Iris pigment epithelial cell (primary cell): ENCODE results near the gene CARD8.
A peak's percentile ranks its signal among the peaks of the same experiment; 100 is the strongest.
"Not testable (repeated sequence)": the region's sequence is repeated elsewhere in the genome, so short reads cannot be mapped to it uniquely, and the experiment has no call there.

ENCODE experiments used
- DNase-seq: peaks from one replicate; pipeline ENCODE4 v3.0.0-alpha.2; 2011; ENCODE audit warnings: low read depth

Gene CARD8

GRCh38 chr19:48255376-48256303 lies at the start of gene CARD8:
Gene CARD8, minus strand, starts transcription at chr19:48255912. Its CDS starts 14,892 bp downstream, at chr19:48241020.
- DNase-seq = peak; percentile 91

GRCh38 chr19:48303866-48304265 lies 48.2 kb upstream of the CARD8 start:
- DNase-seq = no peak

- DNase-seq = no peak
These were observed 47.7 kb upstream of the CARD8 start for GRCh38 chr19:48303367-48303766.

DNA sequence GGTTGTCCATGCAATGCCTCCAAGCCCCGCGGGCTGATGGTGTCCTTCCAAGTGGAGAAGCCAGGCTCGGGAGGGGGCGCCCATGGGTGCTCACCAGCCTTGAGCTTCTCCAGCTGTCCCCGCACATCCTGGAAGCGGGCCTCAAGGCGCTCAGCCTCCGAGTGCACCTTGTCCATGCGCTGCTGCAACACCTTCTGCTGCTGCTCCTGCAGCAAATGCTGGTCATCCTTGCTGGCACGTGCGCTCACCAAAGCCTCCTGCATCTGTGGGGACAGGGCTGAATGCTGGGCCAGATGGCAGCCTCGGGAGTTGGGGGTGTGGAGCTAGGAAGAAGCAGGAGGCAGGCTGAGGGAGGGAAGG lies 46.9 kb upstream of the CARD8 start:
- DNase-seq = no peak

- DNase-seq = no peak
These were observed 46.3 kb upstream of the CARD8 start for GRCh38 chr19:48301886-48302599.

GRCh38 chr19:48297975-48298374 lies 42.3 kb upstream of the CARD8 start:
- no peak for DNase-seq

GRCh38 chr19:48296963-48297734 lies 41.4 kb upstream of the CARD8 start:
- DNase-seq = no peak

DNA sequence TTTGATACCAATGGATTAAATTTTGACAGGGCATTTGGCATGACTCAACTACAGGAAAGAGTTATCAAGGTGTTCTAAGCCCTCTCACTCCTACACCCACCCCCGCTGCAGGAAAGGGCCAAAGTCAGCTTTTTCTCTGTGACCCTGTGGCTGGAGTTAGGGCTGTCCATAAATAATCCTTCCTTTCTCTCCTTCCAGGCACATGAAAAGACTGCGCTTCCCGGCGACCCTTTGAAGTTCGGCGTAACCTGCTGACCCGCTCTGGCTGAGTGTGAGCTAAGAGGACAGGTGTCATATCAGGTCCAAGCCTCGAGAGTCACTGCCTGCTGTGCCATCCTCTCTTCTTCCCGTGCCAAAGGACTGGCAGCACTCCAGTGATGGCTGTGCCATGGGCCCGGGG lies 39.7 kb upstream of the CARD8 start:
- no peak for DNase-seq

DNA sequence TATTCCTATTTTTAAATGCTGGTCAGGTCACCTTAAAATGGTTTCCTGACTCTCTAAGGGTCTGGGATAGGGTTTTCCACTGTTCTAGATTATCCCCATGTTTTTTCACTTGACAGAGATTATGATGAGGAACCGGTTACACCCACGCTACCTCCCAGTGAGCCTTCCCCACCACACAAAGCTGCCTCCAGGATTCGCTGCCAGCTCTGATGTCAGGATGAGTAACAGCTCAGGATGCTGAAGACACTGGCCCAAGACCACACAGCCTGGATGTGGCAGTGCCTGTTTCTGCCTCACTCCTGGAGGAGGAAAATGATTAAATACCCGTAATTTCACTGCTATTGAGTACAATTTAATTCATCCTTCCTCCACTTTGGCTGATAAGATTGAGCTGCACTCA lies 37.1 kb upstream of the CARD8 start:
- peak; percentile 91 for DNase-seq

DNA sequence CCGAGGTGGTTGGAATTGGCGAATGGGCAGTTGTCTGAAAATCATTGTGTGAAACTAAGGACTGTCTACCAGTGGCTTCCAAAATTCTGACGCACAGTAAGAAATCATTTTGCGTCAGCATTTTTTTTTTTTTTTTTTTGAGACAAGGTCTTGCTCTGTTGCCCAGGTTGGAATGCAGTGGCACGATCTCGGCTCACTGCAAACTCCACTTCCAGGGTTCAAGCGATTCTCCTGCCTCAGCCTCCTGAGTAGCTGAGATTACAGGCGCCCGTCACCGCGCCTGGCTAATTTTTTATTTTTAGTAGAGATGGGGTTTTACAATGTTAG lies 35.7 kb upstream of the CARD8 start:
- not testable (repeated sequence) for DNase-seq

DNA sequence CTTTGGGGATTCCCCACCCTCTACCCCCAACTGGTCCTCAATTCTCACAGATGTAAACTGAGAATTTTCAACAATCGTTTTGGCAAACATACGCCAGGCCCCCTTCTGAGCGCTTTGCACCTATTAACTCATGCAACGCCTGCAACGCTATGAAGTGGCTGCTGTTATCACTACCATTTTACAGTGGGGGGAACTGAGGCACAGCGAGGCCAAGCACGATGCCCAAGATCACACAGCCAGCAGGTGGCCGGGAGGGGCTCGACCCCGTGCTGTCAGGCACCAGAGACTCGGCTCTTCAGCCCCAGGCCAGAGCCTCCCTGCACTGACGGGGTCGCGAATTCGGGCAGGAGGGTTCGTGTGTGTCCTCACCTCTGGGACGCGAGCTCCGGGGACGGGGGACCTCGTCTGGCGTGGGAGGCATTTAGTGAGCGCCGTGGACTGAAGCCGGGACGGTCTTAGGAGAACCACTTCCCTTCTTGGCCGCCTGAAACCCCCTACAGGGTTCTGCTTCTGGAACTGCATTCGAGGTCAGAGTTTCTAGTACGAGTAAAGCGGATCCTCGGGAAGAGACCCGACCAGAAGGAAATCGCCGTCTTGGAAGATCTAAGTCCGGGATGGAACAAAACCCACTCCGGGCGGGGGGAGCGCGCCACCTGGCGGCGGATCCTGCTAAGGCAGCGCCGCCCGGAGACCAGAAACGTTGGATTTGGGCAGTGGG lies 35.2 kb upstream of the CARD8 start:
- DNase-seq = peak; percentile 65

GRCh38 chr19:48290401-48290770 lies 34.7 kb upstream of the CARD8 start:
- DNase-seq = peak; percentile 40

GRCh38 chr19:48287748-48288147 lies 32.0 kb upstream of the CARD8 start:
- DNase-seq = no peak

DNA sequence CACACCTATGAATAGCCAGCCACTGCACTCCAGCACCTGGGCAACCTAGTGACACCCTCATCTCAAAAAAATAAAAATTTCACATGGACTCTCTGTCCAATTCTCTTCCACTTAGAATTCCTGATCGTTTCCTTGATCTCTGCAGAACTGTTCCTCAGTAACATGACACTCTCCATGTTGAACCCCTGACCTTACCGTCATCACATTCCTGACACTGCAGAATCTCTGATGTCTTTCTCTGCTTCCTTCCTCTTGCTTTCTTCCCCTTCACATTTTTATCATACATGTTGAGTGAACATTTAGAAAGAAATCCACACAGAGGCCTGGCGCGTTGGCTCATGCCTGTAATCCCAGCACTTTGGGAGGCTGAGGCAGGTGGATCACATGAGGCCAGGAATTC lies 29.2 kb upstream of the CARD8 start:
- peak; percentile 64 for DNase-seq

- peak; percentile 97 for DNase-seq
These were observed 28.2 kb upstream of the CARD8 start for GRCh38 chr19:48283908-48284307.

DNA sequence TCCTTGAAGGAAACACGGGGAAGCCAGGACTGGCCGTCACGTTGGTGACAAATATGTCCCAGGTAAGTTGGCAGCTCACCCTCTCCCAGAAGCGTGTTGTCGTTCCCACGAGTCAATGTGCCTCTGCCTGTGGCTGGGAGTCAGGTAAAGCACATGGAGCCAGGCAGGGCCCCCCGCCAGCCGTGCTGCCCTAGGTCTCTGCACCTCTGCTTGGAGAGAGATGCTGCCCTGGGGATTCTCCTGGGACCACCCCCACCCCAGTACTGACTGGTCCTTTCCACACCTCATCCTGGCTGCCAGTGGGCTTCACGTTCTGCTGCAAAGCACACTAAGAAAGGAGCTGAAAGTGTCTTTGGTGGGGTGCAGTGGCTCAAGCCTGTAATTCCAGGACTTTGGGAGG lies 24.0 kb upstream of the CARD8 start:
- DNase-seq = no peak

DNA sequence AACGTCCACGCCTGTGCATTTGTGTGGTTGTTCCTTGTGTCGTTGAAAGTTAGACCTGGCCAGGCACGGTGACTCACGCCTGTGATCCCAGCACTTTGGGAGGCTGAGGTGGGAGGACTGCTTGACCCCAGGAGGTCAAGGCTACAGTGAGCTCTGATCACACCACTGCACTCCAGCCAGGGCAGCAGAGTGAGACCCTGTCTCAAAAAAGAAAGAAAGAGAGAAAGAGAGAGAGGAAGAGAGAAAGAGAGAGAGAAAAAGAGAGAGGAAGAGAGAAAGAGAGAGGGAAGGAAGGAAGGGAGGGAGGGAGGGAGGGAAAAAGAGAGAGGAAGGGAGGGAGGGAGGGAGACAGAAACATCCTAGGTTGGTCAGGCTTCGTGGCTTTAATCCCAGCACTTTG lies 19.2 kb upstream of the CARD8 start:
- DNase-seq = no peak

DNA sequence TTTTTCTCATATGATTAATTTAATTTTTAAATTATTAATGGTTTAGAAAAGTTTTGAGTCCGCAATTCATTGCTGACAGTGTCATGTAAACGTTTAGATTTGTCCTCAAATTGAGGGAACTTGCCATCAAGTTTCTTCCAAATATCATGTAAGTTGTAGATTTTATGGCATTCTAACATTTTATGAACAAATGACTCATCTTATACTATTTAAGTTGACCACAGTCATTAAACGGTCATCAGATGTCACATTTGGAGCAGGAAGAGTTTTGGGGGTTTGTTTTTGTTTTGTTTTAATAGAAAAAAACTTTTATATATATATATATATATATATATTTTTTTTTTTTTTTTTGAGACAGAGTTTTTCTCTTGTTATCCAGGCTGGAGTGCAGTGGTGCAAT lies 18.5 kb upstream of the CARD8 start:
- DNase-seq = no peak

- DNase-seq = peak; percentile 39
These were observed 15.9 kb upstream of the CARD8 start for GRCh38 chr19:48271531-48272151.

DNA sequence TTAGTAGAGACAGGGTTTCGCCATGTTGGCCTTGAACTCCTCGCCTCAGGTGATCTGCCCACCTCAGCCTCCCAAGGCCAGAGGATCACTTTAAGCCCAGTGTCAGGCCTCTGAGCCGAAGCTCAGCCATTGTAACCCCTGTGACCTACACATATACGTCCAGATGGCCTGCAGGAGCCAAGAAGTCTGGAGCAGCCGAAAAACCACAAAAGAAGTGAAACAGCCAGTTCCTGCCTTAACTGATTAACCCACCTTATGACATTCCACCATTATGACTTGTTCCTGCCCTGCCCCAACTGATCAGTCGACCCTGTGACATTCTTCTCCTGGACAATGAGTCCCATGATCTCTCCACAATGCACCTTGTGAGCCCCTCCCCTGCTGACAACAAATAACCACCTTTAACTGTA lies 13.9 kb upstream of the CARD8 start:
- DNase-seq = not testable (repeated sequence)

DNA sequence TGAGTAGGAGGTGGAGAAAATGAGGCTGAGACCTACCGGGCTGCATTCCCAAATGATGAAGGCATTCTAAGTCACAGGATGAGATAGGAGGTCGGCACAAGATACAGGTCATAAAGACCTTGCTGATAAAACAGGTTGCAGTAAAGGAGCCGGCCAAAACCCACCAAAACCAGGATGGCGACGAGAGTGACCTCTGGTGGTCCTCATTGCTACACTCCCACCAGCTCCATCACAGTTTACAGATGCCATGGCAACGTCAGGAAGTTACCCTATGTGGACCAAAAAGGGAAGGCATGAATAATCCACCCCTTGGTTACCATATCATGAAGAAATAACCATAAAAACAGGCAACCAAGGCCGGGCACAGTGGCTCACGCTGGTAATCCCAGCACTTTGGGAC lies 9.6 kb upstream of the CARD8 start:
- not testable (repeated sequence) for DNase-seq

GRCh38 chr19:48260359-48260714 lies 4.6 kb upstream of the CARD8 start:
- not testable (repeated sequence) for DNase-seq
